HCT116 (cell line): ENCODE data around the gene APOL4. TPM values are rescaled to one million over a fixed set of nuclear protein-coding genes. Genes with fewer than 3 reads are reported as not detected.

Source experiments
- ATAC-seq: fragments of 200-7000 bp; cut with Tn5 transposase; 2 replicates; pipeline ENCODE4 v1.9.1; 2020; ENCODE audit warnings: mild to moderate bottlenecking, moderate library complexity
- BruUV-seq: library from RNA; stranded (reverse); fragments of 400-500 nt; replicated peaks from 2 replicates; lab custom pipeline; 2021; lab: Mats Ljungman, UMichigan
- CTCF ChIA-PET: fragments of 300-600 bp; sonication (Branson Sonifier 250); formaldehyde crosslinking; loops from one replicate; lab custom pipeline; 2021; ENCODE audit warnings: antibody characterized with exemption; lab: Charles Lee
- POLR2A ChIA-PET: fragments of 300-600, 350-600 bp; sonication (Branson Sonifier 250); formaldehyde crosslinking; loops from one replicate; lab custom pipeline; 2021; ENCODE audit warnings: antibody characterized with exemption; lab: Charles Lee
- RAD21 ChIA-PET, 2 experiments: fragments of 300-600 bp; sonication (Branson Sonifier 250); formaldehyde crosslinking; loops; one replicate each; lab custom pipeline; 2023; ENCODE audit warnings: low total read pairs in 2 of 2; ENCODE audit not compliant: uncharacterized antibody in 2 of 2, unreplicated experiment in 2 of 2, low non-redundant PET in 1 of 2; lab: Charles Lee
- DNase-seq: peaks from one replicate; pipeline ENCODE4 v3.0.0-alpha.2; 2010; ENCODE audit warnings: low read depth, low spot score
- H2AFZ ChIP-seq: fragments of 200-600 bp; shearing (Covaris generic), sonication (generic); 2 replicates; pipeline ENCODE4 v1.6.1; 2017; ENCODE audit warnings: low read depth, mixed run types, mixed read lengths, antibody characterized with exemption, low read length; ENCODE audit not compliant: poor library complexity, severe bottlenecking
- H3K27ac ChIP-seq: 2 replicates; pipeline ENCODE4 v1.5.1; 2012; ENCODE audit warnings: low read depth, low read length
- H3K27me3 ChIP-seq: fragments of 200-600 bp; sonication (generic); 2 replicates; pipeline ENCODE4 v1.6.1; 2016; ENCODE audit warnings: mixed run types, low read length, mixed read lengths; ENCODE audit not compliant: insufficient read depth
- H3K36me3 ChIP-seq, 2 experiments: fragments of 200-500 bp in 1 of 2; fragments of 200-600 bp in 1 of 2; sonication (Bioruptor generic) in 1 of 2; sonication (generic) in 1 of 2; 2 replicates each; pipeline versions ENCODE4 v1.5.1 to v1.6.1; 2014 to 2016; ENCODE audit warnings: low read length in 2 of 2, inconsistent platforms in 1 of 2, mixed read lengths in 1 of 2, mixed run types in 1 of 2; ENCODE audit not compliant: insufficient read depth in 2 of 2, control insufficient read depth in 1 of 2
- H3K4me1 ChIP-seq, 2 experiments: fragments of 200-600 bp in 1 of 2; sonication (generic) in 1 of 2; 2 replicates each; pipeline versions ENCODE4 v1.5.1 to v1.6.1; 2012 to 2017; ENCODE audit warnings: low read length in 2 of 2, inconsistent platforms in 1 of 2, mild to moderate bottlenecking in 1 of 2, mixed read lengths in 1 of 2, mixed run types in 1 of 2, moderate library complexity in 1 of 2; ENCODE audit not compliant: insufficient read depth in 2 of 2, control insufficient read depth in 1 of 2
- H3K4me2 ChIP-seq: fragments of 200-600 bp; sonication (generic); 2 replicates; pipeline ENCODE4 v1.6.1; 2017; ENCODE audit warnings: mixed run types, low read length, mixed read lengths
- H3K4me3 ChIP-seq, 2 experiments: fragments of 200-600 bp in 1 of 2; sonication (generic) in 1 of 2; replicated peaks in 1 of 2; 2 replicates each; pipeline ENCODE4 v1.5.1; 2011 to 2016; ENCODE audit warnings: low read length in 2 of 2, control low read depth in 1 of 2, low read depth in 1 of 2, mild to moderate bottlenecking in 1 of 2, mixed read lengths in 1 of 2, mixed run types in 1 of 2
- H3K79me2 ChIP-seq: fragments of 200-600 bp; sonication (generic); 2 replicates; pipeline ENCODE4 v1.6.1; 2017; ENCODE audit warnings: mild to moderate bottlenecking, mixed run types, low read length, moderate library complexity, mixed read lengths; ENCODE audit not compliant: insufficient read depth
- H3K9ac ChIP-seq: fragments of 200-600 bp; sonication (generic); 2 replicates; pipeline ENCODE4 v1.6.1; 2016; ENCODE audit warnings: low read length, mixed read lengths
- H3K9me2 ChIP-seq: fragments of 200-600 bp; sonication (generic), shearing (Covaris generic); 2 replicates; pipeline ENCODE4 v1.6.1; 2017; ENCODE audit warnings: mixed run types, mild to moderate bottlenecking, moderate library complexity; ENCODE audit not compliant: insufficient read depth
- H3K9me3 ChIP-seq, 2 experiments: fragments of 200-500 bp in 1 of 2; fragments of 200-600 bp in 1 of 2; sonication (Bioruptor generic) in 1 of 2; sonication (generic) in 1 of 2; 2 replicates each; pipeline ENCODE4 v1.6.1; 2014 to 2017; ENCODE audit warnings: low read length in 2 of 2, mixed read lengths in 2 of 2, inconsistent platforms in 1 of 2, low read depth in 1 of 2, mild to moderate bottlenecking in 1 of 2, mixed run types in 1 of 2, moderate library complexity in 1 of 2; ENCODE audit not compliant: control insufficient read depth in 1 of 2, insufficient read depth in 1 of 2
- H4K20me1 ChIP-seq: fragments of 200-600 bp; sonication (generic), shearing (Covaris generic); 2 replicates; pipeline ENCODE4 v1.6.1; 2017; ENCODE audit warnings: mixed run types, mild to moderate bottlenecking, moderate library complexity; ENCODE audit not compliant: insufficient read depth
- CEBPB ChIP-seq: IDR thresholded peaks from 2 replicates; pipeline ENCODE4 v1.6.1; 2012; ENCODE audit warnings: low read depth
- EGR1 ChIP-seq: IDR thresholded peaks from 2 replicates; pipeline ENCODE4 v1.6.1; 2012; ENCODE audit warnings: low read depth
- EZH2 ChIP-seq: fragments of 200-600 bp; sonication (generic); IDR thresholded peaks from 2 replicates; pipeline ENCODE4 v1.6.1; 2017; ENCODE audit warnings: antibody characterized with exemption, mixed run types
- EZH2phosphoT487 ChIP-seq: fragments of 200-600 bp; IDR thresholded peaks from 2 replicates; pipeline ENCODE4 v1.6.1; 2018; ENCODE audit warnings: antibody characterized with exemption, borderline replicate concordance
- FOSL1 ChIP-seq: IDR thresholded peaks from 2 replicates; pipeline ENCODE4 v1.6.1; 2012; ENCODE audit warnings: low read depth
- JUND ChIP-seq: IDR thresholded peaks from 2 replicates; pipeline ENCODE4 v1.6.1; 2012
- POLR2A ChIP-seq: IDR thresholded peaks from 2 replicates; pipeline ENCODE4 v1.7.0; 2011; ENCODE audit warnings: borderline replicate concordance; ENCODE audit not compliant: insufficient read depth, insufficient read length; ENCODE audit errors: extremely low read depth
- POLR2AphosphoS5 ChIP-seq: IDR thresholded peaks from 2 replicates; pipeline ENCODE4 v1.6.1; 2011; ENCODE audit warnings: mild to moderate bottlenecking, low read depth, low read length, moderate library complexity
- SIN3A ChIP-seq: IDR thresholded peaks from 2 replicates; pipeline ENCODE4 v1.6.1; 2012; ENCODE audit warnings: low read depth
- SP1 ChIP-seq: IDR thresholded peaks from 2 replicates; pipeline ENCODE4 v1.6.1; 2012; ENCODE audit warnings: low read depth
- SRF ChIP-seq: IDR thresholded peaks from 2 replicates; pipeline ENCODE4 v1.6.1; 2012; ENCODE audit warnings: low read depth
- TCF7L2 ChIP-seq: IDR thresholded peaks from 2 replicates; pipeline ENCODE4 v1.7.0; 2011; ENCODE audit warnings: borderline replicate concordance, inconsistent platforms; ENCODE audit not compliant: insufficient read depth, insufficient read length; ENCODE audit errors: extremely low read depth
- YY1 ChIP-seq: IDR thresholded peaks from 2 replicates; pipeline ENCODE4 v1.6.1; 2011; ENCODE audit warnings: low read length, low read depth, moderate library complexity, mild to moderate bottlenecking; ENCODE audit not compliant: insufficient replicate concordance; ENCODE audit errors: extremely low read depth
- ZFX ChIP-seq: fragments of 450-650 bp; IDR thresholded peaks from 2 replicates; pipeline ENCODE4 v1.6.1; 2017
- intact Hi-C: fragments of 100-400 bp; cut with micrococcal nuclease; formaldehyde crosslinking; loops from 2 replicates; pipeline ENCODE4 v1.10.0; 2022
- total RNA-seq: library from RNA; stranded (reverse); gene quantifications from one replicate; pipeline ENCODE4 v1.2.1, GENCODE V29; 2021; ENCODE audit not compliant: unreplicated experiment
- TF ChIP-seq, protein P1 (sequence below), 3 experiments: fragments of 200-600 bp in 1 of 3; sonication (generic) in 1 of 3; IDR thresholded peaks in 2 of 3; conservative IDR thresholded peaks in 1 of 3; 2 replicates each; pipeline ENCODE4 v1.5.1; 2012 to 2017; ENCODE audit warnings: low read depth in 2 of 3, low read length in 2 of 3, antibody characterized with exemption in 1 of 3, borderline replicate concordance in 1 of 3, control low read depth in 1 of 3, mild to moderate bottlenecking in 1 of 3, mixed read lengths in 1 of 3, mixed run types in 1 of 3, moderate library complexity in 1 of 3; ENCODE audit not compliant: insufficient read depth in 1 of 3
- TF ChIP-seq, protein P2 (sequence below): IDR thresholded peaks from 2 replicates; pipeline ENCODE4 v1.6.1; 2012
- TF ChIP-seq, protein P3 (sequence below): IDR thresholded peaks from 2 replicates; pipeline ENCODE4 v1.6.1; 2011; ENCODE audit warnings: mild to moderate bottlenecking, low read length, moderate library complexity; ENCODE audit not compliant: insufficient replicate concordance; ENCODE audit errors: extremely low read depth

The APOL4 gene
- total RNA-seq, 1 experiment from 2014 or later, result not detected

DNA sequence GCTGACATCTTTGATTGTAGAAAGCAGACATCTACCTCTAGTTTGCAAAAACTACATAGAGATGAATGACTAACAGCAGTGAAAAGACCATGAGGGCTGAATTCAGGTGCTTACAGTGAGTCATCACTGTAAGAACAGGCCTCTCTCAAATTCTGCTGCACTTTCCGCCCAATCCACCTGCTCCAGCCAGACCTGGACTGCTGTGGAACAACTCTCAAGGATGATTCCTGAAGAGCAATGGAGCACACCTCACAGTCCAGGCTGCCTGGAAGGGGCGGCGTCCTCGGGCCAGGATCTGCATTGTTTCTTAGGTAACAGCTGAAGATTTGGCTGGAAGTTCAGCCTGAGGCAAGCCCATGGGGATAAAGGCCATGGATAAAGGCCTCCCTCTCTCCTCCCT is 22.6 kb upstream of the APOL4 start (continued):
- TF ChIP-seq, protein P1, sequence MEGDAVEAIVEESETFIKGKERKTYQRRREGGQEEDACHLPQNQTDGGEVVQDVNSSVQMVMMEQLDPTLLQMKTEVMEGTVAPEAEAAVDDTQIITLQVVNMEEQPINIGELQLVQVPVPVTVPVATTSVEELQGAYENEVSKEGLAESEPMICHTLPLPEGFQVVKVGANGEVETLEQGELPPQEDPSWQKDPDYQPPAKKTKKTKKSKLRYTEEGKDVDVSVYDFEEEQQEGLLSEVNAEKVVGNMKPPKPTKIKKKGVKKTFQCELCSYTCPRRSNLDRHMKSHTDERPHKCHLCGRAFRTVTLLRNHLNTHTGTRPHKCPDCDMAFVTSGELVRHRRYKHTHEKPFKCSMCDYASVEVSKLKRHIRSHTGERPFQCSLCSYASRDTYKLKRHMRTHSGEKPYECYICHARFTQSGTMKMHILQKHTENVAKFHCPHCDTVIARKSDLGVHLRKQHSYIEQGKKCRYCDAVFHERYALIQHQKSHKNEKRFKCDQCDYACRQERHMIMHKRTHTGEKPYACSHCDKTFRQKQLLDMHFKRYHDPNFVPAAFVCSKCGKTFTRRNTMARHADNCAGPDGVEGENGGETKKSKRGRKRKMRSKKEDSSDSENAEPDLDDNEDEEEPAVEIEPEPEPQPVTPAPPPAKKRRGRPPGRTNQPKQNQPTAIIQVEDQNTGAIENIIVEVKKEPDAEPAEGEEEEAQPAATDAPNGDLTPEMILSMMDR (IDR thresholded peaks at IDR 0.05 in 2 of 3, conservative IDR thresholded peaks at IDR 0.05 in 1 of 3; ENCODE audit: borderline replicate concordance in 1 of 3, insufficient read depth in 1 of 3, low read depth in 2 of 3, low read length in 2 of 3), result no peak
- TF ChIP-seq, protein P2, sequence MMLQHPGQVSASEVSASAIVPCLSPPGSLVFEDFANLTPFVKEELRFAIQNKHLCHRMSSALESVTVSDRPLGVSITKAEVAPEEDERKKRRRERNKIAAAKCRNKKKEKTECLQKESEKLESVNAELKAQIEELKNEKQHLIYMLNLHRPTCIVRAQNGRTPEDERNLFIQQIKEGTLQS, result no peak
- TF ChIP-seq CEBPB (no peak), SRF (no peak), SIN3A (no peak)

DNA sequence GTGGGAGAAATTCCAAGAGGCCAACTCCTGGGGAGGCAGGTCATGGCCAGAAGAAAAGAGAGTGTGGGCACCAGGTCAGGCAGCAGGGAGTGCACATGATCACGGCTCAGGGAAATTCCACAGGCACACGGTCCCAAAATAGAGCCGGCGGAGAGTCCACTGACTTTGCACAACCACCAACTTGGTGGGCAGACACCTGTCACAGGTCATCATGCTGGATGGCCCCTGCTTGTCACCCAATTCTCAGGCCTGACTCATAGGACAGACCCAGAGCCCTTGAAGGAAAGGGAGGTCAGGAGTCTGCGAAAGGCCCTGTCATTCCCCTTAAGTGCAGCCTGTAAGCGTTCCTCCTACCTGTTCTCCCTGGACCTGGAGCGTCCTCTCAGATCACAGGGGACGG is 21.9 kb upstream of the APOL4 start:
- no peaks in the 10 kb centered on the region for H4K20me1 ChIP-seq
- DNase-seq (no peak), ATAC-seq (no peak)
- H3K4me3 ChIP-seq, result no peak overlapping the region
- no peak overlapping the region for H3K4me2 ChIP-seq
- ChIA-PET CTCF (interaction anchor here (0.7 kb wide), 1 partner anchor 29 kb away, joined by 3 read pairs; no protein-coding TSS in a partner anchor), RAD21 (no interaction called here), POLR2A (no interaction called here)
- no peaks in the 10 kb centered on the region for H3K79me2 ChIP-seq
- H3K27ac ChIP-seq, result no peak overlapping the region
- intact Hi-C loops, result loop anchor here (10.0 kb wide), 1 partner anchor 79 kb away; no protein-coding TSS in a partner anchor
- H3K4me1 ChIP-seq, result no peaks in the 10 kb centered on the region
- 0 out of 2 replicates have a peak, but pooled peaks cover 4% of the 10 kb centered on the region for H3K27me3 ChIP-seq
- TF ChIP-seq POLR2AphosphoS5 (no peak), EGR1 (no peak), CEBPB (no peak), TCF7L2 (no peak), SRF (no peak), FOSL1 (no peak), YY1 (no peak), ZFX (no peak), EZH2phosphoT487 (no peak), EZH2 (no peak), SP1 (no peak), JUND (no peak), POLR2A (no peak)
- TF ChIP-seq, protein P3, sequence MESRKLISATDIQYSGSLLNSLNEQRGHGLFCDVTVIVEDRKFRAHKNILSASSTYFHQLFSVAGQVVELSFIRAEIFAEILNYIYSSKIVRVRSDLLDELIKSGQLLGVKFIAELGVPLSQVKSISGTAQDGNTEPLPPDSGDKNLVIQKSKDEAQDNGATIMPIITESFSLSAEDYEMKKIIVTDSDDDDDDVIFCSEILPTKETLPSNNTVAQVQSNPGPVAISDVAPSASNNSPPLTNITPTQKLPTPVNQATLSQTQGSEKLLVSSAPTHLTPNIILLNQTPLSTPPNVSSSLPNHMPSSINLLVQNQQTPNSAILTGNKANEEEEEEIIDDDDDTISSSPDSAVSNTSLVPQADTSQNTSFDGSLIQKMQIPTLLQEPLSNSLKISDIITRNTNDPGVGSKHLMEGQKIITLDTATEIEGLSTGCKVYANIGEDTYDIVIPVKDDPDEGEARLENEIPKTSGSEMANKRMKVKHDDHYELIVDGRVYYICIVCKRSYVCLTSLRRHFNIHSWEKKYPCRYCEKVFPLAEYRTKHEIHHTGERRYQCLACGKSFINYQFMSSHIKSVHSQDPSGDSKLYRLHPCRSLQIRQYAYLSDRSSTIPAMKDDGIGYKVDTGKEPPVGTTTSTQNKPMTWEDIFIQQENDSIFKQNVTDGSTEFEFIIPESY, result no peak
- BruUV-seq, result no TSS peak
- H3K36me3 ChIP-seq, result 0 out of 4 replicates have a peak, but pooled peaks cover 0 to 6% of the 10 kb centered on the region in 2 experiments
- H3K9me3 ChIP-seq, result no peaks in the 10 kb centered on the region
- no peaks in the 10 kb centered on the region for H3K9me2 ChIP-seq
- no peak overlapping the region for H2AFZ ChIP-seq
- no peak overlapping the region for H3K9ac ChIP-seq
